ACHN (cell line): ENCODE data around the gene ARFGAP3.

ENCODE experiments used
- DNase-seq: peaks from one replicate; pipeline ENCODE4 v3.0.0-alpha.2; 2015
- in situ Hi-C: cut with HindIII; loops from 2 replicates; pipeline ENCODE4 v1.10.0; 2017; ENCODE audit warnings: low sequenced_read_pairs, low pct_ligation_motif_present, low pct_unique_long_range_greater_than_20kb

The ARFGAP3 gene

DNA sequence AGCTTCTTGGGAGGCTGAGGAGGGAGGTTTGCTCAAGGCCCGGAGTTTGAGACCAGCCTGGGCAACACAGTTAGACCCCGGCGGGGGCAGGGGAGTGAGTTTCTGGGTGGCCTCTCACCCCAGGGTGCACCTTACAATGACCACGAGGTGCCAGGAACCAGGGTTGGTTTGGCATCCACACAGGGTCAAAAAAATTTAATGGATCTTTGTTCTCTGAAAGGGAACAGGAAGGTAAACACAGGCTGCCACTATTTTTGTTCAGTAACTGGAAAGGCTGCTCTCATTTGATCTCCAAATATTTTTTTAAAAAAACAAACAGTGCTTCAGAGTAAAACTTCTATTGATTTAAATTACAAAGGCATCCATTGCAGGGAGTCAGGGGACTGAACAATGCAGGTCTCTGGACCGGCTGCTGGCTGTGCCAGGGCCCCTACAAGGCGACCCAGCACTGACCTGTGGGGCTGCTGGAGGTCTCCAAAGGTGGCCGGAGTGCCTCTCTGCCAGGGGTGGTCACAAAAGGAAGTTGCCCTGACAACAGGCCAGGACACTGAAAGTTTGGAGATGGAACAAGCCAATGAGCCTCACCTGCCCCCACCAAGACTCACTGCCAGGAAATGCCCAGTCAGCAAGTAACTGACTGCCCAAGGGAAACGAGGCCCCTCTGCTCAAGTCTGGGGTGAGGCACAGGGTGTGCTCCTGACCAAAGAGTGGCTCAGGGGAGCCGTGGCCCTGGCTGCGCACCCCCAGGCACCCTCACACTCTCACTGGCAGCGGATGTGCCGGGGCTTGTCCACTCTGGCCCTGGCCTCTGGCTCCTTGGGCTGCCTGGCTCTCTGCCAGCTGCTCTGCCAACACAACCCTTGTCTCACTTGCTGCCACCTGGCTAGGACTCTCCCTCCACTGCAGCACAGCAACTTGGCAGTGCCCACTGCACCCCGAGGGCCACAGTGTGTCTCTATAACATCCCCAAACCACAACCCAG, 51.8 kb downstream of the ARFGAP3 start:
- in situ Hi-C loops = no loop called here

DNA sequence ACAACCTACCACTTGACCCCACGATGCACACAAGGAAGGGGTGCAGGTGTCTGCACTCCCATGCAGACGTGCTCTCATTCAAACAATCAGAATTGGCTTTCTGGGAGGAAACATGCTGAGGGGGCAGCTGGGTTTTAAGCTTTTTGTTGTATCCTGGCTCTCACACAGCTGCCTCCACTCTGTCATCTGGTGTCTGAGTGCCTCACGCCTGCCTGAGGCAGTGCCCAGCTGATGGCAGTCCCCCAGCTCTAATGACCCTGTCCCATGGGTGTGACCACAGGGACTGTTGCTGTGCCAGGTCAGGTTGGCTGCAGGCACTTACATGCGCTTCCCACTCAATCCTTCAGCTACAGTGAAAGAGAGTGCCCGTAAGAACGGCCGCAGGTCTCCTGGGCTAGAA, 53.7 kb downstream of the ARFGAP3 start:
- no peak for DNase-seq
- in situ Hi-C loops = no loop called here

More for the DNA sequence above, 51.8 kb downstream of the ARFGAP3 start:
- no peak for DNase-seq

DNA sequence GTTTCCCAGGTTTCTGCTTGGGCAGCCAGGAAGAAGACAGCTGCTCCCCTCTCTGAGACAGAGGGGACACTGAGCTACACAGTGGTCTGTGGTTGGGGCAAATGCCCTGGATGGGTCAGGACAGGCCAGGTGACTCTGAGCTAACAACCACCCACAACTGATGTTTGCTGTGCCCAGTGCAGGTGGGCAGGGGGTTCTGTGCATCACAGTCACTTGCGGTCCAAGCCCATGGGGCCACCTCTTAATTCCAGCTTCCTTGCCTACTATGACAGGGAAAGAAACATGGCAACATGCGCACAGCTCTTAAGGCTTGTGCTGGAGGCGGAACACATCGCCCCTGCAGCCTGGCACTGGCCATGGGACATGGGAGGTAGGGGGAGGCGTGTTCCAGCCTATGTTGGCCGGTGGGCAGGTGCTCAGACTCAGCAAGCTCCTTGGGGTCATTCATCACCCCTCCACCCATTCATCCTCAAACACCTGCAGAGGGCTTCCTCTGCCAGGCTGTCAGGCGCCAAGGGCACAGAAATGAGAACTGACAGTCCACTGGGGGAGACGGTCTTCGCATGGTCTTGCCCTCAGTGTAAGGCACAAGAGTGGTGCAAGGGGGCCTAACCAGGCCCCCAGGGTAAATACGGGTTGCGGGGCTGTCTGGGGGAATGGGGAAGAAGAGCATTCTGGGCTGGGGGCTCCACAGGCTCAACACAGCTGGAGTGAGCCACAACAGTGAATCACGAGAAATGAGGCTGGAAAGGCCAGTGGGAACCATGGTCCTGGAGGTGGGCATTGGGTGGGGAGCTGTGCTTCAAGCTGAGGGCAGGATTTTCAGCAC, 55.6 kb downstream of the ARFGAP3 start:
- DNase-seq = no peak
- in situ Hi-C loops = no loop called here

DNA sequence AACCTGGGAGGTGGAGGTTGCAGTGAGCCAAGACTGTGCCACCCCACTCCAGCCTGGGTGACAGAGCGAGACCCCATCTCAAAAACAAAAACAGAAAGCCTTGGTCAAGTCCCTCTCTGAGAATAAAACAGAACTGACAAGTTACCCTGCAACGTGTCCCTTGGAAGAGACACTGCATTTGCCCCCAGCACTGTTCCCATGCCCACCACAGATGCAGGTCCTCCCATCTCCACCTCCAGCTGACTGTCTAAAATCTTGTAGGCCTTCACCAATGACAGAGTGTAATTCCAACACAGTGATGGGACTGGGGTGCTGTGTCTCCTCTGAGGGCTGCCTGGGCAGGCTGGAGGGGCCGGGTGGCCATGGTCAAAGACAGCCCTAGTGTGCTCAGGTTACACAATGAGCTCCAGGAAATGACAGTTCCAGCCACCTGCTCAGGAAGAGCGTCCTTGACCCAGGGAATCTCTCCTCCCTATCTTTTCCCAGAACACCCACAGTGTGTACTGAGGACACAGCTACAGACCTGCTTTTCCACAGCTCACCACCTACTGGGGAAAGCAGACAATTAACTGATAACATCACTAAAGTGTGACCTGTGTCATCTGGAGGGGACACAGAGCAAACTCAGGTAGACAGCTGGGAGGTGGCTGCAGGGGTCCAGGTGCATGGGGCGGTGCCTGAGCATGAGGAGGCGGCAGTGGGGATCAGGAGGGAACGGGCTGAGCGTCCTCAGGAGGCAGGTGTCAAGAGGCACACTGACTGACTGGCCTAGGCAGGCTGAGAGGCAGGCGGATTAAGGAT, 56.4 kb downstream of the ARFGAP3 start:
- in situ Hi-C loops = no loop called here
- no peak for DNase-seq

DNA sequence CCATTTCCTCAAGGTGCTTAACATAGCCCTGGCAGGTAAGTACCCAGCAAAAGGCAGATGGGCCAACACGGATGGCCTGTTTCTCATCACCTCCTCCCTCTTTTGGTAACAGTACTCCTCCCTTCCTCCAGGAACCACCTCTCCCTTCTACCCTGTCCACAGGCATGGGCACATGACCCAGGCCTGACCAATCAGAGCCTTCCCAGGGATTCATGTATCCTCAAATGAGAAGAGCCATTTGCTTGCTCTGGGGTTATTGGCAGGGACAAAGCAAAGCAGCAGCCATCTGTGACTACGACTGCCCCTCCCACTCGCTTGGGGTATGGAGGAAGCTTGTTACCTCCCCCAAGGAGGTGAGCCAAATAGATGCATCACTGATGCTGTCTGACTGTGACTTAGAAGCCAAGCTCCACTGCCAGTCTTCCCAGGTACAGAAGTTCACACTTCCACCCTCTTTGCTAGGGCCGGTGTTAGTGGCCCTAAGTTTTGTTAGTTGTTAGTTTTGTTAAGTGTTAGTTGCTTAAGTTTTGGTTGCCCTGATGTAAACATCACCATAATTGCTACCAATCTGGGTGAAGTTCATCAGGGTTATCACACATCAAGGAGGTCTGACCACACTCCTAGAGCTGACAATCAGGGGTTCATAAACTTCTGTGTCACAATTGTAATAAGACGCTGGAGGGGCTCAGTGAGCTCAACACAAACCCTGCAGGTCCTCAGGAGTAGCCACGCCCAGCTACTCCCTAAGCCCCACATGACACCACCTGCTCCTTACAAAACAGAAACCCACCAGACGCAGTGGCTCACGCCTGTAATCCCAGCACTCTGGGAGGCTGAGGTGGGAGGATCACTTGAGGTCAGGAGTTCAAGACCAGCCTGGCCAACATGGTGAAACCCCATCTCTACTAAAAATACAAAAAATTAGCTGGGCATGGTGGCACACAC, 57.3 kb downstream of the ARFGAP3 start:
- no peak for DNase-seq
- in situ Hi-C loops = no loop called here

DNA sequence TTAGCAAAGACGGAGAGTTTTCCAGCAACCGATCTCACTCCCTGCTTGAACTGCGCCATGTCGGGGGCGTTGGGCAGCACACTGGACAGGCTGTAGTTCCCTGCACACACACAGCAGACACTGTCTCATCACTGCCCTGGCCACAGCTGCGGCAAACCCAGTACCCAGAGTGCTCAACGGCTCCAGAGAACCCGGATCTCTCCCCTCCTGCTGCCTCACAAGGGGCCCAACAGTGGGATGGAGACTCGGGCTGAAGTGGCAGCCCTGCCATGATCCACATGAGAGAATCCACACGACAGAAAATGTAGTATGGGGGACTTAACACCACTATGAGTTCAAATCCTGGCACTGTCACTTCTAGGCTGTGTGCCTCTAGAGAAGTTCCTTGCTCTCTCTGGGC, 58.0 kb downstream of the ARFGAP3 start:
- in situ Hi-C loops = no loop called here

DNA sequence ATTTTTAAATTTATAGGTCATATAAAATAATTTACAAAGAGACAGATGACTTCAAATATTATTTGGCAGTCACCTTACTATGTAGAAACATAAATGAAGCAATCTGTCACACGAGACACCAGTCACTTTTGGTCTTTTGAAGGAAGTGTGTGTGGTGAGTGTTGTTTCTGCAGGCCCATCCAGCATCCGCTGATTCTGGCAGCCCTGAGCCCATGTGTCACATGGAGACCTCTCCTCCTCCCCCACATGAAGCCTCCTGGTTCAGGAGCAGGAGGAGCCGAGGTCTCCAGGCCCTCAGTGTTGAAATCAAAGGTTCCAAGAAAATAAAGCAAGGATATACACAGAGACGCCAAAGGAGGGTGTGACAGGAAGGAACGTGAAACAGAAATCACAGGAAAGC, 60.1 kb downstream of the ARFGAP3 start:
- in situ Hi-C loops = no loop called here
- no peak for DNase-seq

More for the DNA sequence above, 58.0 kb downstream of the ARFGAP3 start:
- no peak for DNase-seq

DNA sequence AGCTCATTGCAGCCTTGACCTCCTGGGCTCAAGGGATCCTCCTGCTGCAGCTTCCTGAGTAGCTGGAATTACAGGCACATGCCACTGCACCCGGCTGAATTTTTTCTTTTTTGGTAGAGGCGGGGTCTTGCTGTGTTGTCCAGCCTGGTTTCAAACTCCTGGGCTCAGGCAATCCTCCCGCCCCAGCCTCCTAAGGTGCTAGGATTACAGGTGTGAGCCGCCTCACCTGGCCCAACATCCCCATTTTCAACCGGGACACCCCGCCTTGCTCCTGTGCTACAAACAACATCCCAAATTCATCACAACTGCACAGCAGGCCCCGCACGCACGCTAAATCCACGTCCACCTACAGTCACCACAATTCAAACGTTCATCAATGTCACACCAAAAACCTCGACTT, 61.0 kb downstream of the ARFGAP3 start:
- in situ Hi-C loops = no loop called here
- no peak for DNase-seq

DNA sequence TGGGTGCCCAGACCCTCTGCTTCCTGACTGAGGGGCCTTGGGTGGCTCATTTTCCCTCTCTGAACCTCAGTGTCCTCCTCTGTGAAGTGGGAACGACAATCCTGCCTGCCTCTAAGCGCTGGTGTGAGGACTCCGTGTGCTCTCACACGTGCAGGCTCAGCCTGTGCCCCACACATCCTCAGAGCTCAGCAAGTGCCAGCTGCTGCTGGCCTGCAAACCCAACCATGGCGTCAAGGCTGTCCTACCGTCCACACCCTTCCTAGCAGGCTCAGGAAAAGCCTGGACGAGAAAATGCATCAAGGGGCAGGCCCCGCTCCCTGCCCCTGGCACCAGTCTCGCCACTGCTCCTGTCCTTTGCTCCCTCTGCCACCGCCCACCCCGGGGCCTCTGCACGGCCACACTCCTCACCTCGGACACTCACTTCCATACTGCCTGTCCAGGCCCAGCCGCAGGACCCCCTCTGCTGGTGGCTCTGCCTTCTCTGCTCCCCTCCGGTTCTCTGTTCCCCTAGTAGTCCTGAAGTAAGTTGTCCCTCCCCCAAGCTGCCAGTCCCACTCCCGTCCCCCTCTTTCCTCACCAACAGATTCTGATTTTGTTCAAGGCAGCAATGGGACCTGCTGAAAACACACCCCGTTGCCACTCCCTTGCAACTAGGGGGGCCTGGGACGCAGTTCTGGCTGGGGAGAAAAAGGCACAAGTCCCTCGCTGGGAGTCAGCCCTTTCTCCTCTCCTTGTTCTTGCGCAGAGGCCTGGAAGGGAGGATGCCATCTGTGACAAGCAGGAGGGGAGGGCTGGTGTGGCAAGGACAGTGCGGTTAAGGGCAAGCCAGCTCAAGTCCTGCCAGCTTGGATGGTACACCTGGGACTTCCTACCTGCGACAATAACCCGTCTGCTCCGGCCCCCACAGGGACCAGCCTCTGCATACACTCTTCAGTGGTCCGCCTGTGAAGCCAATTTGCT, 62.2 kb downstream of the ARFGAP3 start:
- DNase-seq = no peak
- in situ Hi-C loops = no loop called here

DNA sequence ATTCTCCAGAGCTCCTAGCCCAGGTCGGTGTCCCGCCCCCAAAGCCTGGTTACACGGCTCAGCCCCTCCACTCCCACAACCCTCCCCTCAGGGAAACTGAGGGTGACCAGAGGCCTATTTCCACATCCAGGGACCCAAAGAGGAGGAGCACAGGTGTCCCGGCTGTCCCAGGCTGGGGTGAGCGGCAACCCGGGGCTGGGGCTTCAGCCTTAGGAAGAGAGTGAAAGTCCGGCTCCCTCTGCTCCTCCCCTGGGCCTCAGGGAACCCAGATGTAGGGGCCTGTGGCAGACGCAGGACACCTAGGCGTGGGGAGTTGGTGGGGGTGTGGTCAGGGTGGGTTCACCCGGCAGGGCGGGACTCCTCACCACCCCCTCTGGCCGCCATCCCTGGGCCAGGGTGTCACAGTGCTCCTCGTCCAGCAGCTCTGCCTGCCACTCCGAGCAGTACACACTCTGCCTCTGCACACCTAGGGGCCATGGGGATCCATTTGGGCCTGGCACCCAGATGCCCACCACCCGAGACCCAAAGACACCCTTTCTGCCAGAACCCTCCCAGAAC, 63.1 kb downstream of the ARFGAP3 start:
- no peak for DNase-seq
- in situ Hi-C loops = no loop called here

DNA sequence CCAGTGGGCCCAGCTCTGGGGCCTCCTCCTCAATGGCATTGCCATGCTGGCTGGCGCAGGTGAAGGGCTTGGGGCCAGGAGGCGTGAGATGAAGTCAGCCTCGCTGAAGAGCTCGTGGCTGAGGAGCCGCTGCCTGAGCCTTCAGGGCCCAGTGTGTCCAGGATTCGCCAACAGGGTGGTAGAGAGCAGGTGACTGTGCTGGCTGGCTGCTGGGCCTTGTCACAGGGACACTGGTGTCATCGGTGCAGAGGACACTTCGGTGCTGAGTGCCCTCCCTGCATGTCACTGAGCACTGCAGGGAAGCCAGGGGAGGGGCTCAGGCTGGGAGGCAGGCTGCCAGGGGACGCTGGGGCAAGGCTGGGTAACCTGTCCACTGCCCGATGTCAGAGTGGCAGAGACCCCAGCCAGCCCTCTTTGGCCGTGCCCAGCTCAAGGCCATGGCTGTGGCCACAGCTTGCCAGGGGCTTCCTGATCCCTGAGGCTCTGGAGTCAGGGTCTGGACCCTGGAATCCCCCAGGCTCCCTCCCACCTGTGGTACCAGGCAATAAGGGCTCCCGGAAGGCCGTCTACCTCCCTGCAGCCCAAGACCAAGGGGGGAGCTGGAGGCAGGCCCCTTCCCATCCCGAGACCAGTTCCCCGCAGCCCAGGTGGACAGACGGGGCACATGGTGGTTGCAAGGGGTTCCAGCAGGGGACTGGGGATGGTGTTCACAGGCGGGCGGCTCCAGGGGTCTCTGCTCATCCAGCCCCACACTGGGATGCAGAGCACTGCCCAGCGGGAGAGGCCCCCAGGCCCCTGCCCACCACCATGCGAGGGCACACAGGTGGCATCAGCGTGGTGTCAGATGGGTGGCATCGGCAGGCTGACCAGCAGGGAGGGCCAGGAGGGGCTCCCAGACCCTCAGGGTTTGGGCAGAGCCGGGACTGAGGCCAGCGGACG, 63.9 kb downstream of the ARFGAP3 start:
- no peak for DNase-seq
- in situ Hi-C loops = no loop called here

DNA sequence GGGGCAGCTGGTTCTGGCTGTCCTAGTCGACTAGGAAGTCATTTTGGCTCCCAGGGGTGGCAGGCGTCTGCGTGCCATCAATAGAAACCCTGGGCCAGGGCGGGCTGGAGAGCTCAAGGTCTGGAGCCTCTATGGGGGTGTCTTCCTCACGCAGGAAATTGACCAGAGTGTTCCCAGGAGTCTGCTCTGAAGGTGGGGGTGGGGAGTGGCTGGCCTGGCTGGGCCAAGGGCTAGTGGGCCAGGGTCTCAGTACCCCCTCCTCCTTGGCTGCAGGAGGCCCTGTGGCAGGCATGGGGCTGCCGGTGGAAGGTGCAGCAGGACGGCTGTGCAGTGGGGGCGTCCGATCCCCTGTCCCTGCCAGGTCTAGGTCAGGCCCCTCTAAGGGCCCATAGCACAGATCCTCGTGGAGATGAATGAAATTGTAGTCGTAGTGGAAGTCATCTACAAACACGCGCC, 64.6 kb downstream of the ARFGAP3 start:
- in situ Hi-C loops = no loop called here
- DNase-seq = no peak

DNA sequence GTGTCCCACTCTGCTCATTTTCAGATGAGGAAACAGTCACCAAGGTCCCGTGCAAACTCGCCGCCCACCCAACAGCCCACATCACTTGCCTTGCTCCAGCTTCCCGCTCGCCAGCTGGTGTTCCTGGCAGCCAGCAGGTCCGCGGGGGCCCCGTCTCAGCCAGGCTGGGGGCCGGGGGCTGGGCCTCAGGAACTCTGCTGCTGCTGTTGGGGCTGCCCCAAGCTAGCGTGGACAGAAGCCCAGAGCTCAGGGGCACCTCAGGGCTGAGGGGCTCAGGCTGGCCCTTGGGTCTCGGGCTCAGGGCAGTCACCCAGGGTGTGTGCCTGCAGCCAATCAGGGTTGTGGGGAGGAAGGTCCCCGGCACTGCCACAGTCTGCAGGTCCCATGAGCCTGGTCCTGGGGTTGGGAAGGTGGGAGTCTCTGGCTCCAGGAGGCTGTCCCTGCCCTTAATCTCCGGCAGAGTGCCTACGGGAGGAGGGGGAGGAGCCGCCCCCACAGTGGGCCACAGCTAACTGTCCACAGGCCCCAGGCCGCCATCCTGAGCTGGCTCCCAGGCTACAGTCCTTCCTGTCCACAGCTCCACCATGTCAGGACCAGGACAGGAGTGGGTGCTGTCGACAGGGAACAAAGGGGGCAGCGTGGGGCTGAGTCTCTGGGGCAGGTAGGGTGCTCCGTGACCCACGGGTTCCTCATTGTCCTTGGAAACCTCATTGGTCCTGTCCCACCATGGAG, 65.2 kb downstream of the ARFGAP3 start:
- no peak for DNase-seq
- in situ Hi-C loops = no loop called here

DNA sequence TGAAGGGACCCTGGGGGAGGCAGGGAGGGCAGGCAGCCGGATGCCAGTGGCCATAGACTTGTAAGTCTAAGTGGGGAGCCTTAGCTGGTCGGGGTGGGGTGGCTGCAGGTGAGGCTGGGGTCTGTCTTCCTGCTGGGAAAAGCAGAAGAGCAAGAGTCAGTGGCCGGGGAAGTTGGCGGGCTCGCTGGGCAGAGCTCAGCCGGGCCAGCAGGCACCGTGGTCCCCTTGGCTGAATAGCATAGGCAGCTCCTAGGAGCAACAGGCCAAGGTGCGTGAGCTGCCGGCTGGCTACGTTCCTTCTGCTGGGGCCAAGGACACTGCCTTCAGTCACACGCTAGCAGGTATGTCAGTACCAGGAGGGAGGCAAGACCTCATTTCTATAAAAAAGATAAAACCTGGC, 68.6 kb downstream of the ARFGAP3 start:
- no peak for DNase-seq
- in situ Hi-C loops = no loop called here

DNA sequence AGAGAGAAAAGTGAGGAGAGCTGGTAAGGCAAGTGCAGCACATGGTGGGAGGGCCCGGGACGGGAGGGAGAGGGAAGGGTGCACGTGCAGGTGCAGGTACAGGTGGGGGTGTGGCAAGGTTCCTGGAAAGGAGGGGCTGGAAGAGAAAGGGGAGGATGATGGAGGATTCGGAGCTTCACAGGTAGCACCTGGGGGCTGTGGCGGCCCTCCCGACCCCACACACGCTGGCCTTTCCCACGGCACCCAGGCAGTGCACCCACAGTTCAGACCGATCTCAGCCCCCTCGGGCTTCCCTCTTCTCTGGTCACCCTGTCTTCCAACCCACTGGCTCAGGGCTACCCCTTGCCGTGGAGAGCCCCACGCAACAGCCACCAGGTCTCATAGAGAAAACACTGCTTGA, 69.1 kb downstream of the ARFGAP3 start:
- DNase-seq = no peak
- in situ Hi-C loops = no loop called here
